Caco-2 (cell line): ENCODE data around the gene TAGLN2. TPM values are rescaled to one million over a fixed set of nuclear protein-coding genes. Genes with fewer than 3 reads are reported as not detected.

Source experiments
- BruUV-seq: library from RNA; stranded (reverse); fragments of 400-500 nt; replicated peaks from 2 replicates; lab custom pipeline; 2021; lab: Mats Ljungman, UMichigan
- CTCF ChIA-PET: fragments of 300-600 bp; sonication (Branson Sonifier 250); formaldehyde crosslinking; loops from one replicate; lab custom pipeline; 2022; ENCODE audit warnings: antibody characterized with exemption; lab: Charles Lee
- POLR2A ChIA-PET: fragments of 300-600 bp; sonication (Branson Sonifier 250); formaldehyde crosslinking; loops from one replicate; lab custom pipeline; 2022; ENCODE audit warnings: antibody characterized with exemption; lab: Charles Lee
- DNase-seq, 2 experiments: peaks; one replicate each; pipeline versions ENCODE4 v3.0.0 to v3.0.0-alpha.2; 2020 to 2022
- H3K27me3 ChIP-seq: replicated peaks from 2 replicates; pipeline ENCODE4 v1.6.0; 2011; ENCODE audit warnings: low read length; ENCODE audit not compliant: control insufficient read depth, insufficient read depth
- H3K36me3 ChIP-seq: 2 replicates; pipeline ENCODE4 v1.5.1; 2011; ENCODE audit warnings: low read length; ENCODE audit not compliant: control insufficient read depth, insufficient read depth
- H3K4me1 ChIP-seq: fragments of 250-450 bp; sonication (Bioruptor Pico); 2 replicates; pipeline ENCODE4 v1.5.1; 2020; ENCODE audit warnings: mild to moderate bottlenecking
- H3K4me3 ChIP-seq: 2 replicates; pipeline ENCODE4 v1.5.1; 2011; ENCODE audit warnings: low read depth, mild to moderate bottlenecking, control low read depth, low read length
- H3K9me3 ChIP-seq: fragments of 250-450 bp; sonication (Bioruptor Pico); 2 replicates; pipeline ENCODE4 v1.5.1; 2020; ENCODE audit warnings: mild to moderate bottlenecking, moderate library complexity
- H3K27ac Mint-ChIP-seq: one replicate; pipeline ENCODE4 v1.8.0; 2022; ENCODE audit warnings: mixed read lengths; ENCODE audit not compliant: unreplicated experiment
- H3K27me3 Mint-ChIP-seq: one replicate; pipeline ENCODE4 v1.8.0; 2022; ENCODE audit warnings: mixed read lengths; ENCODE audit not compliant: insufficient read depth, unreplicated experiment
- H3K36me3 Mint-ChIP-seq: one replicate; pipeline ENCODE4 v1.8.0; 2022; ENCODE audit warnings: mild to moderate bottlenecking, mixed read lengths; ENCODE audit not compliant: insufficient read depth, unreplicated experiment
- H3K4me1 Mint-ChIP-seq: one replicate; pipeline ENCODE4 v1.8.0; 2022; ENCODE audit warnings: low read depth, mixed read lengths; ENCODE audit not compliant: unreplicated experiment
- H3K4me3 Mint-ChIP-seq: one replicate; pipeline ENCODE4 v1.8.0; 2022; ENCODE audit warnings: mild to moderate bottlenecking, moderate library complexity, mixed read lengths; ENCODE audit not compliant: unreplicated experiment
- H3K9me3 Mint-ChIP-seq: one replicate; pipeline ENCODE4 v1.8.0; 2022; ENCODE audit warnings: mixed read lengths; ENCODE audit not compliant: unreplicated experiment
- intact Hi-C: fragments of 100-400 bp; cut with micrococcal nuclease; formaldehyde crosslinking; loops from one replicate; pipeline ENCODE4 v1.10.0; 2022; ENCODE audit not compliant: unreplicated experiment
- total RNA-seq: library from RNA; stranded (reverse); gene quantifications from 2 replicates; pipeline ENCODE4 v1.2.3, GENCODE V29; 2022
- TF ChIP-seq, protein P1 (sequence below), 2 experiments: fragments of 200-600 bp in 1 of 2; IDR thresholded peaks; 1 replicate in 1 of 2; 2 replicates in 1 of 2; pipeline versions ENCODE4 v1.5.1 to v1.8.0; 2011 to 2022; ENCODE audit warnings: antibody characterized with exemption in 1 of 2, control low read depth in 1 of 2, inconsistent platforms in 1 of 2, low read depth in 1 of 2, low read length in 1 of 2, mild to moderate bottlenecking in 1 of 2, moderate library complexity in 1 of 2; ENCODE audit not compliant: insufficient read depth in 1 of 2, severe bottlenecking in 1 of 2, unreplicated experiment in 1 of 2

Gene TAGLN2
- total RNA-seq, 1 experiment from 2014 or later = 531 TPM

DNA sequence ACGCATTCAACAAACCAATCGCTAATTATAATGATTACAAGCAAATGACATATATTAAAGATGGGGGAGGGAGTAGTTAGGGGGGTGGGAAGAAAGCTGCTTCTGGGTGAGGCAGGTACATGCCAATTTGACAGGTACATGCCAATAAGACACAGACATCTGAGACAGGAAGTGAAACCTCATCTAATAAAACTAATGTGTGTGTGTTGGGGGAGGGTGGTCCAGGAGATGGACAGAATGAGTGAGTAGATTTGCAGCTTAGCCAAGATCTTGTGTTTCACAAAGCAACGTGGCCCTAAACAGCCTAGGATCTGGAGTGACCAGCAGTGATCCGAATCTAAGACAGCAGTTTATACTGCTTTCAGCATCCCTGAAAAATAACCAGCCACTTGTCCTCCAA lies 36.1 kb downstream of the TAGLN2 start:
- H3K4me3 ChIP-seq = no peak overlapping the region
- intact Hi-C loops = no loop called here
- TF ChIP-seq, protein P1, sequence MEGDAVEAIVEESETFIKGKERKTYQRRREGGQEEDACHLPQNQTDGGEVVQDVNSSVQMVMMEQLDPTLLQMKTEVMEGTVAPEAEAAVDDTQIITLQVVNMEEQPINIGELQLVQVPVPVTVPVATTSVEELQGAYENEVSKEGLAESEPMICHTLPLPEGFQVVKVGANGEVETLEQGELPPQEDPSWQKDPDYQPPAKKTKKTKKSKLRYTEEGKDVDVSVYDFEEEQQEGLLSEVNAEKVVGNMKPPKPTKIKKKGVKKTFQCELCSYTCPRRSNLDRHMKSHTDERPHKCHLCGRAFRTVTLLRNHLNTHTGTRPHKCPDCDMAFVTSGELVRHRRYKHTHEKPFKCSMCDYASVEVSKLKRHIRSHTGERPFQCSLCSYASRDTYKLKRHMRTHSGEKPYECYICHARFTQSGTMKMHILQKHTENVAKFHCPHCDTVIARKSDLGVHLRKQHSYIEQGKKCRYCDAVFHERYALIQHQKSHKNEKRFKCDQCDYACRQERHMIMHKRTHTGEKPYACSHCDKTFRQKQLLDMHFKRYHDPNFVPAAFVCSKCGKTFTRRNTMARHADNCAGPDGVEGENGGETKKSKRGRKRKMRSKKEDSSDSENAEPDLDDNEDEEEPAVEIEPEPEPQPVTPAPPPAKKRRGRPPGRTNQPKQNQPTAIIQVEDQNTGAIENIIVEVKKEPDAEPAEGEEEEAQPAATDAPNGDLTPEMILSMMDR (IDR thresholded peaks at IDR 0.05; ENCODE audit: insufficient read depth in 1 of 2, low read depth in 1 of 2, low read length in 1 of 2, severe bottlenecking in 1 of 2, unreplicated experiment in 1 of 2) = no peak
- no TSS peak for BruUV-seq
- H3K4me3 Mint-ChIP-seq = no peak overlapping the region
- ChIA-PET CTCF (interaction anchor here (0.6 to 6.5 kb wide), 3 partner anchors 53 to 242 kb away, joined by 3 to 75 read pairs (median 4); no protein-coding TSS in a partner anchor), POLR2A (no interaction called here)
- no peaks in the 10 kb centered on the region for H3K36me3 ChIP-seq
- DNase-seq = no peak
- H3K9me3 Mint-ChIP-seq = no peaks in the 10 kb centered on the region
- peaks cover 11% of the 10 kb centered on the region for H3K4me1 ChIP-seq
- H3K36me3 Mint-ChIP-seq = no peaks in the 10 kb centered on the region
- no peaks in the 10 kb centered on the region for H3K9me3 ChIP-seq
- no peaks in the 10 kb centered on the region for H3K27me3 ChIP-seq
- H3K4me1 Mint-ChIP-seq = peaks cover 6% of the 10 kb centered on the region
- no peak overlapping the region for H3K27ac Mint-ChIP-seq
- no peaks in the 10 kb centered on the region for H3K27me3 Mint-ChIP-seq

- Mint-ChIP-seq H3K4me1 (no peaks in the 10 kb centered on the region), H3K9me3 (no peaks in the 10 kb centered on the region), H3K4me3 (no peak overlapping the region), H3K36me3 (no peaks in the 10 kb centered on the region), H3K27ac (no peak overlapping the region), H3K27me3 (no peaks in the 10 kb centered on the region)
- TF ChIP-seq, protein P1 (IDR thresholded peaks at IDR 0.05; ENCODE audit: insufficient read depth in 1 of 2, low read depth in 1 of 2, low read length in 1 of 2, severe bottlenecking in 1 of 2, unreplicated experiment in 1 of 2) = no peak
- ChIA-PET CTCF (no interaction called here), POLR2A (no interaction called here)
- no peaks in the 10 kb centered on the region for H3K27me3 ChIP-seq
- no peak overlapping the region for H3K4me3 ChIP-seq
- intact Hi-C loops = no loop called here
- H3K9me3 ChIP-seq = no peaks in the 10 kb centered on the region
- no TSS peak for BruUV-seq
- H3K36me3 ChIP-seq = no peaks in the 10 kb centered on the region
- no peak for DNase-seq
- H3K4me1 ChIP-seq = no peaks in the 10 kb centered on the region
These were observed 41.0 kb downstream of the TAGLN2 start for GRCh38 chr1:159884296-159884695.

GRCh38 chr1:159883134-159883533 lies 42.2 kb downstream of the TAGLN2 start:
- POLR2A ChIA-PET = no interaction called here
- intact Hi-C loops = no loop called here
- H3K4me1 ChIP-seq = no peaks in the 10 kb centered on the region

More at GRCh38 chr1:159883134-159883533, 42.2 kb downstream of the TAGLN2 start:
- no peak overlapping the region for H3K27ac Mint-ChIP-seq
- no TSS peak for BruUV-seq
- no peaks in the 10 kb centered on the region for H3K27me3 Mint-ChIP-seq
- Histone ChIP-seq H3K27me3 (no peaks in the 10 kb centered on the region), H3K36me3 (no peaks in the 10 kb centered on the region), H3K9me3 (no peaks in the 10 kb centered on the region), H3K4me3 (no peak overlapping the region)
- H3K4me1 Mint-ChIP-seq = no peaks in the 10 kb centered on the region
- H3K4me3 Mint-ChIP-seq = no peak overlapping the region
- no peaks in the 10 kb centered on the region for H3K9me3 Mint-ChIP-seq
- no peaks in the 10 kb centered on the region for H3K36me3 Mint-ChIP-seq
- TF ChIP-seq, protein P1 (IDR thresholded peaks at IDR 0.05; ENCODE audit: insufficient read depth in 1 of 2, low read depth in 1 of 2, low read length in 1 of 2, severe bottlenecking in 1 of 2, unreplicated experiment in 1 of 2) = no peak
- DNase-seq = no peak
- CTCF ChIA-PET = no interaction called here
